ENCODE data around the gene RPTOR. TPM values are rescaled to one million over a fixed set of nuclear protein-coding genes. Genes with fewer than 3 reads are reported as not detected.

RPTOR gene
- total RNA-seq, 3 donors from 2014 or later (not counting 1 experiment from before 2014, with no cell fraction given): 49.2 to 63.6 (median 55.4) TPM

DNA sequence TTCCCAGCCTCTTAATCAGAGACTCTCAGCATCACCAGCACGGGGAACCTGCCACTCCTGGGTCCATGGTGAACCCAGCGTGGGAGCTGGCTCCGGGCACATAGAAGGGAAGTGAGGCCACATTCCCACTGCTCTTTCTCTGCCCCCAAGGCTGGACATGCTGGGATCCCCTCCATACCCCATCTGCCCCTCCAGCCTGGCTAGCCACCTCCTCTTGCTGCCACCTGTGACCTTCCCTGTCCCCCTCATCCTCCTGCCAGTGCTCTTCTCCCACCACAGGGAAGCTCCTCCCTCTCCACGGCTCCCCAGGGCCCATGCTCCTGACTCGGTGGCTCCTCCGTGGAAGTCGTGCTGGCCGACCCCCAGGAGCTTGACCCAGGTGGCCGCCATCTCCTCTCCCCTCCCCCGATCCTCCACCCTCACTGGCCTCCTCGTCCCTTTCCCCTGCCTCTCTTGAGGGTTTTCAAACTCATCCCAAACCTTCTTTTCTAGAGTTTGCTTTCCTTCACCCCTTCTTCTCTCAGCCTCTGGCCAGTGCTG is 307.9 kb downstream of the RPTOR start:
- intact Hi-C loops (cut with micrococcal nuclease): no loop called here
- H3K4me3 Mint-ChIP-seq: no peak overlapping the region

DNA sequence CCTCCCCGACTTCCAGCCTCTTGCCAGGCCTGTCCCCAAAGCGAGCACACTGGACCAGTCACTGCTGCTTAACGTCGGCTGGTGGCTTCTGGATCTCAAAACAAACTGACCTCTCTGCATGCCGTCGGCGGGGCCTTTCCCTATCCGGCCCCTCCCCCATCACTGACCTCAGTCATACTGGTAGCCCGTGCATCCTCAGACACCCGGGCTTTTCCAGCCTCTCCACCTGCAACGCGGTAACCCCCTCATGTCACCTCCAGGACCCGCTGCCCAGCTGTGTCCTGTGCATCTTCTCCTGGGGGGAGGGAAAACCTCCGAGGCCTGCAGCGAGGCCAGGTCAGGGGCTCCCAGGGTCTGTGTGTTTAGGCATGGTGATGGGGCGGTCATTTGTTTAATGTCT is 308.4 kb downstream of the RPTOR start:
- H3K4me1 Mint-ChIP-seq: peaks cover 22 to 31% of the 10 kb centered on the region in 2 donors
- 88% methylated on average over 16 of the region's 16 CpGs for WGBS (ENCODE audit: insufficient coverage)
- intact Hi-C loops (cut with micrococcal nuclease): no loop called here
- no peak overlapping the region for H3K4me3 ChIP-seq (ENCODE audit: low read length)
- no peak for DNase-seq
- peaks cover 19% of the 10 kb centered on the region for H3K4me1 ChIP-seq (ENCODE audit: control insufficient read depth, insufficient read depth, low read length)
- H3K27ac ChIP-seq (ENCODE audit: low read length): no peak overlapping the region
- ATAC-seq: no peak
- H3K27me3 Mint-ChIP-seq (ENCODE audit: low read depth in 2 of 2): no peaks in the 10 kb centered on the region
- H3K27ac Mint-ChIP-seq: no peak overlapping the region
- no peaks in the 10 kb centered on the region for H3K36me3 Mint-ChIP-seq
- no peaks in the 10 kb centered on the region for H3K9me3 Mint-ChIP-seq
- H3K27me3 ChIP-seq (ENCODE audit: control insufficient read depth, insufficient read depth, low read length): no peaks in the 10 kb centered on the region
- H3K9me3 ChIP-seq (ENCODE audit: control insufficient read depth, insufficient read depth, low read length): no peaks in the 10 kb centered on the region
- H3K4me3 Mint-ChIP-seq: no peak overlapping the region
- peaks cover 3% of the 10 kb centered on the region for H3K36me3 ChIP-seq (ENCODE audit: control insufficient read depth, insufficient read depth, low read length)
- TF ChIP-seq, protein P1, sequence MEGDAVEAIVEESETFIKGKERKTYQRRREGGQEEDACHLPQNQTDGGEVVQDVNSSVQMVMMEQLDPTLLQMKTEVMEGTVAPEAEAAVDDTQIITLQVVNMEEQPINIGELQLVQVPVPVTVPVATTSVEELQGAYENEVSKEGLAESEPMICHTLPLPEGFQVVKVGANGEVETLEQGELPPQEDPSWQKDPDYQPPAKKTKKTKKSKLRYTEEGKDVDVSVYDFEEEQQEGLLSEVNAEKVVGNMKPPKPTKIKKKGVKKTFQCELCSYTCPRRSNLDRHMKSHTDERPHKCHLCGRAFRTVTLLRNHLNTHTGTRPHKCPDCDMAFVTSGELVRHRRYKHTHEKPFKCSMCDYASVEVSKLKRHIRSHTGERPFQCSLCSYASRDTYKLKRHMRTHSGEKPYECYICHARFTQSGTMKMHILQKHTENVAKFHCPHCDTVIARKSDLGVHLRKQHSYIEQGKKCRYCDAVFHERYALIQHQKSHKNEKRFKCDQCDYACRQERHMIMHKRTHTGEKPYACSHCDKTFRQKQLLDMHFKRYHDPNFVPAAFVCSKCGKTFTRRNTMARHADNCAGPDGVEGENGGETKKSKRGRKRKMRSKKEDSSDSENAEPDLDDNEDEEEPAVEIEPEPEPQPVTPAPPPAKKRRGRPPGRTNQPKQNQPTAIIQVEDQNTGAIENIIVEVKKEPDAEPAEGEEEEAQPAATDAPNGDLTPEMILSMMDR (IDR thresholded peaks at IDR 0.05): no peak

More for the DNA sequence above, 307.9 kb downstream of the RPTOR start:
- no peak overlapping the region for H3K27ac ChIP-seq (ENCODE audit: low read length)
- WGBS (ENCODE audit: insufficient coverage): 97% methylated on average over 11 of the region's 11 CpGs
- Mint-ChIP-seq H3K27ac (no peak overlapping the region), H3K9me3 (no peaks in the 10 kb centered on the region), H3K36me3 (no peaks in the 10 kb centered on the region), H3K4me1 (peaks cover 27 to 34% of the 10 kb centered on the region in 2 donors), H3K27me3 (ENCODE audit: low read depth in 2 of 2) (no peaks in the 10 kb centered on the region)
- DNase-seq: no peak
- peaks cover 24% of the 10 kb centered on the region for H3K4me1 ChIP-seq (ENCODE audit: control insufficient read depth, insufficient read depth, low read length)
- TF ChIP-seq, protein P1 (IDR thresholded peaks at IDR 0.05): no peak
- no peak for ATAC-seq
- no peaks in the 10 kb centered on the region for H3K9me3 ChIP-seq (ENCODE audit: control insufficient read depth, insufficient read depth, low read length)
- no peaks in the 10 kb centered on the region for H3K27me3 ChIP-seq (ENCODE audit: control insufficient read depth, insufficient read depth, low read length)
- H3K36me3 ChIP-seq (ENCODE audit: control insufficient read depth, insufficient read depth, low read length): peaks cover 2% of the 10 kb centered on the region
- H3K4me3 ChIP-seq (ENCODE audit: low read length): no peak overlapping the region

DNA sequence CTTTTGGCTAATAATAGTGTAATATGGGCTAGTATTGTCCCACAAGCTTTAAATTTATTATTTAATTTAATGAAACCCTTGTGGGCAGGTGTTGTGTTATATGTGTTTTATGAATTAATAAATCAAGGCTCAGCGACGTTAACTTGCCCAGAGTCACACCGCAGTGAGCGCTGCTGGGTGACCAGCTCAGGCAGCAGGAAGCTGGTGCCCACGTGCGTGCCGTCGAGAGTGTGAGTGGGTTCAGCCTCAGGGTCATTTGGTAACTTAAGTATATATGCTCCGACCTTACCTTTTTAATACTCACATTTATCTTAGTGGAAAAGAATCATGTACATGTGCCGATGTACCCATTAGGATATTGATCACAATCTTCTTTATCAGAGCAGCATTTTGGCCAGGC is 309.6 kb downstream of the RPTOR start:
- TF ChIP-seq, protein P1 (IDR thresholded peaks at IDR 0.05): no peak
- H3K27me3 ChIP-seq (ENCODE audit: control insufficient read depth, insufficient read depth, low read length): no peaks in the 10 kb centered on the region
- peaks cover 10% of the 10 kb centered on the region for H3K4me1 ChIP-seq (ENCODE audit: control insufficient read depth, insufficient read depth, low read length)
- H3K36me3 ChIP-seq (ENCODE audit: control insufficient read depth, insufficient read depth, low read length): peaks cover 7% of the 10 kb centered on the region
- peaks cover 14 to 24% of the 10 kb centered on the region in 2 donors for H3K4me1 Mint-ChIP-seq
- intact Hi-C loops (cut with micrococcal nuclease): no loop called here
- H3K4me3 ChIP-seq (ENCODE audit: low read length): no peak overlapping the region
- H3K27me3 Mint-ChIP-seq (ENCODE audit: low read depth in 2 of 2): no peaks in the 10 kb centered on the region
- 93% methylated on average over 10 of the region's 10 CpGs for WGBS (ENCODE audit: insufficient coverage)
- H3K27ac ChIP-seq (ENCODE audit: low read length): no peak overlapping the region
- no peak for ATAC-seq
- H3K27ac Mint-ChIP-seq: peak overlapping the region in 1 of 2 donors; percentile 40
- H3K36me3 Mint-ChIP-seq: no peaks in the 10 kb centered on the region
- no peaks in the 10 kb centered on the region for H3K9me3 ChIP-seq (ENCODE audit: control insufficient read depth, insufficient read depth, low read length)
- DNase-seq: no peak
- H3K9me3 Mint-ChIP-seq: no peaks in the 10 kb centered on the region
- H3K4me3 Mint-ChIP-seq: no peak overlapping the region
